H1 (cell line): ENCODE data around the gene SMYD3. TPM values are rescaled to one million over a fixed set of nuclear protein-coding genes. Genes with fewer than 3 reads are reported as not detected.

ENCODE experiments used
- CTCF ChIA-PET: fragments of 300-600 bp; sonication (Branson Sonifier 250); formaldehyde crosslinking; loops from one replicate; lab custom pipeline; 2021; ENCODE audit not compliant: partially characterized antibody; lab: Charles Lee
- POLR2A ChIA-PET: fragments of 300-600 bp; sonication (Branson Sonifier 250); formaldehyde crosslinking; loops from one replicate; lab custom pipeline; 2021; ENCODE audit warnings: inconsistent platforms; ENCODE audit not compliant: partially characterized antibody; lab: Charles Lee
- DNase-seq, 2 experiments: peaks; one replicate each; pipeline versions ENCODE4 v3.0.0 to v3.0.0-alpha.2; 2010 to 2022; ENCODE audit warnings: low spot score in 2 of 2, low read depth in 1 of 2, mixed read lengths in 1 of 2
- FAIRE-seq: peaks from 2 replicates; lab custom pipeline; 2011; peaks lifted over from hg19 to GRCh38; lab: Jason Lieb, UNC
- H2AFZ ChIP-seq: 2 replicates; pipeline ENCODE4 v1.8.1; 2012; ENCODE audit warnings: low read length, inconsistent platforms
- H2AK5ac ChIP-seq: 2 replicates; pipeline ENCODE4 v1.6.1; 2013; ENCODE audit warnings: low read depth, low read length
- H2BK120ac ChIP-seq: replicated peaks from 2 replicates; pipeline ENCODE3; 2013; ENCODE audit warnings: low read depth, low read length, inconsistent platforms
- H2BK12ac ChIP-seq: 2 replicates; pipeline ENCODE4 v1.6.1; 2013; ENCODE audit warnings: low read depth, low read length
- H2BK15ac ChIP-seq: 2 replicates; pipeline ENCODE4 v1.6.1; 2013; ENCODE audit warnings: low read length
- H2BK20ac ChIP-seq: 2 replicates; pipeline ENCODE4 v1.6.1; 2013; ENCODE audit warnings: low read length
- H2BK5ac ChIP-seq: 2 replicates; pipeline ENCODE4 v1.6.1; 2013; ENCODE audit warnings: low read depth, low read length
- H3K14ac ChIP-seq: 2 replicates; pipeline ENCODE4 v1.6.1; 2013; ENCODE audit warnings: inconsistent platforms; ENCODE audit not compliant: insufficient read length
- H3K18ac ChIP-seq: 2 replicates; pipeline ENCODE4 v1.6.1; 2013; ENCODE audit warnings: low read length; ENCODE audit errors: extremely low read depth
- H3K23ac ChIP-seq: 2 replicates; pipeline ENCODE4 v1.6.1; 2013; ENCODE audit warnings: inconsistent platforms; ENCODE audit not compliant: insufficient read length
- H3K23me2 ChIP-seq: 2 replicates; pipeline ENCODE4 v1.6.1; 2013; ENCODE audit warnings: low read depth, low read length
- H3K27ac ChIP-seq: 2 replicates; pipeline ENCODE4 v1.6.1; 2011; ENCODE audit warnings: low read depth, low read length, inconsistent platforms
- H3K27me3 ChIP-seq, 4 experiments: replicated peaks in 1 of 4; 1 replicate in 1 of 4; 2 replicates in 3 of 4; pipeline versions ENCODE4 v1.6.1 to v1.8.1; 2011 to 2013; ENCODE audit warnings: low read length in 3 of 4, mild to moderate bottlenecking in 3 of 4, inconsistent platforms in 2 of 4, mixed read lengths in 2 of 4, moderate library complexity in 1 of 4; ENCODE audit not compliant: control insufficient read depth in 3 of 4, insufficient read depth in 3 of 4; ENCODE audit errors: extremely low read depth in 1 of 4
- H3K36me3 ChIP-seq, 4 experiments: 2 replicates each; pipeline versions ENCODE4 v1.6.1 to v1.8.1; 2011 to 2013; ENCODE audit warnings: mild to moderate bottlenecking in 4 of 4, low read length in 3 of 4, moderate library complexity in 2 of 4, control low read depth in 1 of 4, inconsistent platforms in 1 of 4; ENCODE audit not compliant: insufficient read depth in 4 of 4, control insufficient read depth in 2 of 4
- H3K4ac ChIP-seq: replicated peaks from 2 replicates; pipeline ENCODE3; 2013; ENCODE audit warnings: low read length, low read depth, mixed read lengths, inconsistent platforms; ENCODE audit not compliant: insufficient read length
- H3K4me1 ChIP-seq, 4 experiments: replicated peaks in 1 of 4; 1 replicate in 1 of 4; 2 replicates in 3 of 4; pipeline versions ENCODE4 v1.6.1 to v1.8.1; 2011 to 2013; ENCODE audit warnings: low read length in 3 of 4, inconsistent platforms in 2 of 4, mixed read lengths in 1 of 4; ENCODE audit not compliant: insufficient read depth in 4 of 4, control insufficient read depth in 3 of 4
- H3K4me2 ChIP-seq, 2 experiments: 2 replicates each; pipeline versions ENCODE4 v1.6.1 to v1.8.1; 2011 to 2013; ENCODE audit warnings: low read depth in 2 of 2, low read length in 2 of 2, control low read depth in 1 of 2, inconsistent platforms in 1 of 2, mild to moderate bottlenecking in 1 of 2; ENCODE audit not compliant: insufficient read depth in 1 of 2
- H3K4me3 ChIP-seq, 4 experiments: fragments of 200-600, 300-600 bp in 1 of 4; sonication (generic), shearing (Covaris generic), sonication (Bioruptor Twin) in 1 of 4; 2 replicates each; pipeline versions ENCODE4 v1.5.1 to v1.8.1; 2011 to 2016; ENCODE audit warnings: low read length in 4 of 4, low read depth in 3 of 4, control low read depth in 2 of 4, inconsistent platforms in 2 of 4, mild to moderate bottlenecking in 2 of 4, mixed read lengths in 1 of 4, moderate library complexity in 1 of 4; ENCODE audit not compliant: insufficient read depth in 2 of 4; ENCODE audit errors: extremely low read depth in 1 of 4
- H3K56ac ChIP-seq: replicated peaks from 2 replicates; pipeline ENCODE3; 2013; ENCODE audit warnings: low read depth, mild to moderate bottlenecking, mixed read lengths, low read length, inconsistent platforms; ENCODE audit not compliant: insufficient read length
- H3K79me1 ChIP-seq: 2 replicates; pipeline ENCODE4 v1.6.1; 2013; ENCODE audit warnings: low read depth, low read length, control low read depth
- H3K79me2 ChIP-seq, 2 experiments: 2 replicates each; pipeline versions ENCODE4 v1.6.1 to v1.8.1; 2012 to 2013; ENCODE audit warnings: low read length in 2 of 2, mild to moderate bottlenecking in 2 of 2, inconsistent platforms in 1 of 2; ENCODE audit not compliant: insufficient read depth in 2 of 2, control insufficient read depth in 1 of 2
- H3K9ac ChIP-seq, 4 experiments: replicated peaks in 1 of 4; 1 replicate in 1 of 4; 2 replicates in 3 of 4; pipeline versions ENCODE4 v1.6.1 to v1.8.1; 2011 to 2013; ENCODE audit warnings: low read depth in 3 of 4, low read length in 3 of 4, control low read depth in 2 of 4, mild to moderate bottlenecking in 2 of 4, moderate library complexity in 2 of 4, inconsistent platforms in 1 of 4; ENCODE audit errors: extremely low read depth in 1 of 4
- H3K9me3 ChIP-seq, 2 experiments: 2 replicates each; pipeline versions ENCODE4 v1.6.1 to v1.8.1; 2012 to 2013; ENCODE audit warnings: mild to moderate bottlenecking in 2 of 2, moderate library complexity in 2 of 2, control low read depth in 1 of 2, inconsistent platforms in 1 of 2, low read depth in 1 of 2, low read length in 1 of 2, mixed read lengths in 1 of 2; ENCODE audit not compliant: insufficient read depth in 2 of 2
- H4K20me1 ChIP-seq, 2 experiments: replicated peaks in 1 of 2; 2 replicates each; pipeline versions ENCODE3 to v1.8.1; 2011 to 2013; ENCODE audit warnings: inconsistent platforms in 2 of 2, low read length in 2 of 2, mild to moderate bottlenecking in 1 of 2; ENCODE audit not compliant: insufficient read depth in 2 of 2, control insufficient read depth in 1 of 2
- H4K5ac ChIP-seq: 2 replicates; pipeline ENCODE4 v1.6.1; 2013; ENCODE audit warnings: low read length, low read depth, mixed read lengths, inconsistent platforms; ENCODE audit not compliant: insufficient read length
- H4K8ac ChIP-seq: 2 replicates; pipeline ENCODE4 v1.8.0; 2013; ENCODE audit warnings: mild to moderate bottlenecking, moderate library complexity, low read length, inconsistent platforms; ENCODE audit not compliant: insufficient read depth; ENCODE audit errors: extremely low read depth
- H4K91ac ChIP-seq: replicated peaks from 2 replicates; pipeline ENCODE3; 2013; ENCODE audit warnings: low read length, mixed read lengths, inconsistent platforms; ENCODE audit not compliant: insufficient read length
- BRCA1 ChIP-seq: IDR thresholded peaks from 2 replicates; pipeline ENCODE4 v1.6.1; 2012; ENCODE audit warnings: low read depth, low read length, improper control_type of control experiment
- CTBP2 ChIP-seq: IDR thresholded peaks from 2 replicates; pipeline ENCODE4 v1.7.0; 2011; ENCODE audit warnings: borderline replicate concordance, mild to moderate bottlenecking, moderate library complexity, mixed read lengths, low read length; ENCODE audit not compliant: insufficient read depth, insufficient read length
- EZH2 ChIP-seq: fragments of 200-600 bp; sonication (generic); IDR thresholded peaks from 2 replicates; pipeline ENCODE4 v1.7.1; 2012; ENCODE audit warnings: low read depth, mild to moderate bottlenecking, moderate library complexity, low read length, inconsistent platforms; ENCODE audit not compliant: severe bottlenecking
- HDAC2 ChIP-seq, 2 experiments: fragments of 300-600 bp in 1 of 2; sonication (generic) in 1 of 2; IDR thresholded peaks; 2 replicates each; pipeline ENCODE4 v1.6.1; 2011 to 2012; ENCODE audit warnings: low read depth in 2 of 2, low read length in 2 of 2, mild to moderate bottlenecking in 2 of 2, moderate library complexity in 2 of 2, borderline replicate concordance in 1 of 2, inconsistent platforms in 1 of 2
- JUND ChIP-seq: IDR thresholded peaks from 2 replicates; pipeline ENCODE4 v1.6.1; 2011; ENCODE audit warnings: mild to moderate bottlenecking, improper control_type of control experiment, low read length
- SAP30 ChIP-seq: fragments of 300-600 bp; sonication (generic); IDR thresholded peaks from 2 replicates; pipeline ENCODE4 v1.7.1; 2012; ENCODE audit warnings: low read length, moderate library complexity, mild to moderate bottlenecking, inconsistent platforms; ENCODE audit not compliant: insufficient read depth, insufficient replicate concordance
- SIN3A ChIP-seq, 2 experiments: IDR thresholded peaks in 1 of 2; conservative IDR thresholded peaks in 1 of 2; 2 replicates each; pipeline ENCODE4 v1.6.1; 2011 to 2012; ENCODE audit warnings: low read length in 2 of 2, improper control_type of control experiment in 1 of 2, low read depth in 1 of 2, mild to moderate bottlenecking in 1 of 2
- SIX5 ChIP-seq: IDR thresholded peaks from 2 replicates; pipeline ENCODE4 v1.6.1; 2011; ENCODE audit warnings: mild to moderate bottlenecking, low read depth, low read length
- SP1 ChIP-seq: IDR thresholded peaks from 2 replicates; pipeline ENCODE4 v1.6.1; 2011; ENCODE audit warnings: low read depth, low read length
- TCF12 ChIP-seq: IDR thresholded peaks from 2 replicates; pipeline ENCODE4 v1.6.1; 2011; ENCODE audit warnings: low read depth, mild to moderate bottlenecking, low read length
- YY1 ChIP-seq: IDR thresholded peaks from 2 replicates; pipeline ENCODE4 v1.6.1; 2011; ENCODE audit warnings: low read depth, mild to moderate bottlenecking, low read length
- WGBS, 2 experiments: shearing (Covaris generic) in 1 of 2; methylation state at CpG; one replicate each; pipeline versions ENCODE4 v1.1.6 to v1.1.7; 2013 to 2015; ENCODE audit warnings: low lambda C conversion rate in 2 of 2, mixed read lengths in 2 of 2, inconsistent platforms in 1 of 2, low coverage in 1 of 2, missing lambda C conversion rate in 1 of 2; ENCODE audit not compliant: insufficient replicate concordance in 2 of 2, insufficient coverage in 1 of 2, insufficient read length in 1 of 2; ENCODE audit errors: extremely low coverage in 1 of 2, missing lambda C conversion rate in 1 of 2; 5-methylcytosine and 5-hydroxymethylcytosine counted together
- polyA plus RNA-seq, 7 experiments: library from polyadenylated mRNA; depleted of rRNA in 3 of 7; stranded (reverse) in 5 of 7; unstranded in 2 of 7; fragments of >200 nt in 5 of 7; fragments of 200-250 nt in 2 of 7; gene quantifications; 1 replicate in 5 of 7; 2 replicates in 1 of 7; 4 replicates in 1 of 7; pipeline versions ENCODE4 v1.2.1 to v1.2.3, GENCODE V29; 2011 to 2013; ENCODE audit warnings: missing spikeins in 2 of 7, mixed read lengths in 2 of 7
- total RNA-seq: library from RNA; stranded (reverse); fragmentation: NEBNext Ultra II Directional; extraction: Animal tissue kit (Norgen Biotek cat#: 25700); gene quantifications from 2 replicates; pipeline ENCODE4 v1.2.1, GENCODE V29; 2021

Gene SMYD3
- total and polyA plus RNA-seq, 2 of the 8 experiments (the other 6 are each of a cell fraction or from before 2014, with no cell fraction given), result 17.3 to 25.4 TPM

DNA sequence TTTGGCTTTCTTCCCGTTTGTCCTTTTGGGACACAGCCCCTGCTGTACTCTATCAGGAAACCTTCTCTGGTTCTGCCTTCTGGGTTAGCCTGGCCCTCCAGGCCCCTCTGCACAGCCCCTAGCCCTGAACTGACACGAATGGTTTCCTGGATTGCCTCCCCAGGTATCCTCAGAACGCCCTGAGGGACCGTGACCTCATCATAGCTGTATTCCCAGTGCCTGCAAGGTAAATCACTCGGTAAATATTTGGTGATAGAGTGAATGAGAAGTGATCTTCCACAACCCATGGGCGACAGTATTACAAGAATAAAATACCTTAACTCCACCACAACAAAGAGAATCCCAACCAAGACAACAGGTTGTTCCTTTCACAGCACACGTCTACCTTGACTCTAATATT lies 637.2 kb downstream of the SMYD3 start:
- CTCF ChIA-PET, result interaction anchor here (0.7 to 3.9 kb wide), 5 partner anchors 11 to 114 kb away, joined by 3 to 19 read pairs (median 3); no protein-coding TSS in a partner anchor
- H3K14ac ChIP-seq, result no peak overlapping the region
- TF ChIP-seq SAP30, result no peak
- no peak for TF ChIP-seq CTBP2
- TF ChIP-seq TCF12, result no peak
- no peak for TF ChIP-seq JUND
- TF ChIP-seq HDAC2 (IDR thresholded peaks at IDR 0.05; ENCODE audit: borderline replicate concordance in 1 of 2, low read depth in 2 of 2, low read length in 2 of 2), result no peak
- TF ChIP-seq SIX5, result no peak
- no peak for TF ChIP-seq SP1
- no peak for TF ChIP-seq EZH2
- TF ChIP-seq BRCA1, result no peak
- TF ChIP-seq SIN3A (conservative IDR thresholded peaks at IDR 0.05 in 1 of 2, IDR thresholded peaks at IDR 0.05 in 1 of 2; ENCODE audit: low read depth in 1 of 2, low read length in 2 of 2), result no peak
- no peak for TF ChIP-seq YY1

More for the DNA sequence above, 637.2 kb downstream of the SMYD3 start:
- Histone ChIP-seq H4K8ac (no peak overlapping the region; the same call in 1 of the 2 replicates), H2AK5ac (no peak overlapping the region), H3K4me2 (no peak overlapping the region), H4K5ac (no peak overlapping the region), H2BK15ac (no peak overlapping the region), H3K56ac (no peak overlapping the region), H2BK5ac (no peak overlapping the region), H3K4me3 (no peak overlapping the region), H2AFZ (no peak overlapping the region), H3K79me1 (no peaks in the 10 kb centered on the region), H3K36me3 (no peaks in the 10 kb centered on the region), H2BK20ac (no peak overlapping the region), H4K20me1 (no peaks in the 10 kb centered on the region), H3K27me3 (no peaks in the 10 kb centered on the region), H3K4me1 (no peaks in the 10 kb centered on the region), H2BK120ac (no peak overlapping the region), H3K23ac (no peak overlapping the region), H3K27ac (no peak overlapping the region), H3K9ac (no peak overlapping the region), H2BK12ac (no peak overlapping the region), H3K79me2 (no peaks in the 10 kb centered on the region), H3K9me3 (no peaks in the 10 kb centered on the region), H4K91ac (no peak overlapping the region), H3K4ac (peak overlapping the region; percentile 21), H3K18ac (no peak overlapping the region), H3K23me2 (no peaks in the 10 kb centered on the region)
- POLR2A ChIA-PET, result no interaction called here
- no peak for FAIRE-seq
- 95% methylated on average over 7 of the region's 7 CpGs; no CpG with 5 or more reads in 1 of the 2 experiments for WGBS, 2 experiments
- no peak for DNase-seq
